Measurements from ENCODE around the gene KIF24.

The KIF24 gene

DNA sequence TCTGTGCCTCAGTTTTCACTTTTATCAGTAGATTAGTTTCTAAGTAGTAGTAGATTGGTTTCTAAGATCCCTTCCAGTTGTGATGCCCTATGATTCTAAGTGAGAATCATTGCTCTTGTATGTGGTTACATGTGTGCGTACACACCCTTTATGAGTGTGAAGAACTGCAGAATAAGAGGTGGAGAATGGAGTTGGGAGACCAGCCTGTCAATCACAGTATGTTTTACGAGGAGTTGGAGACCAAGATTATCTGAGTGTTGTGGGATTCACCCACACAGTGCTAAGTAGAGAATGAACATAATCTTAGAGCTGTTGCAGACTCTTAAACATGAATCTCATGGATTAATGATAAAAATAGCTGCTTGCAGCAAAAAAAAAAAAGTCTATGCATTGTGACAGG, 37.6 kb downstream of the KIF24 start:
- Histone ChIP-seq H3K27ac (ENCODE audit: poor library complexity, severe bottlenecking) (no peak overlapping the region), H3K36me3 (ENCODE audit: low read depth) (no peaks in the 10 kb centered on the region), H3K27me3 (ENCODE audit: insufficient read depth, poor library complexity, severe bottlenecking) (no peaks in the 10 kb centered on the region), H3K4me3 (ENCODE audit: severe bottlenecking) (no peak overlapping the region), H3K4me1 (ENCODE audit: insufficient read depth, poor library complexity, severe bottlenecking) (no peaks in the 10 kb centered on the region), H3K9me3 (ENCODE audit: severe bottlenecking) (no peaks in the 10 kb centered on the region)
- TF ChIP-seq, protein P1, sequence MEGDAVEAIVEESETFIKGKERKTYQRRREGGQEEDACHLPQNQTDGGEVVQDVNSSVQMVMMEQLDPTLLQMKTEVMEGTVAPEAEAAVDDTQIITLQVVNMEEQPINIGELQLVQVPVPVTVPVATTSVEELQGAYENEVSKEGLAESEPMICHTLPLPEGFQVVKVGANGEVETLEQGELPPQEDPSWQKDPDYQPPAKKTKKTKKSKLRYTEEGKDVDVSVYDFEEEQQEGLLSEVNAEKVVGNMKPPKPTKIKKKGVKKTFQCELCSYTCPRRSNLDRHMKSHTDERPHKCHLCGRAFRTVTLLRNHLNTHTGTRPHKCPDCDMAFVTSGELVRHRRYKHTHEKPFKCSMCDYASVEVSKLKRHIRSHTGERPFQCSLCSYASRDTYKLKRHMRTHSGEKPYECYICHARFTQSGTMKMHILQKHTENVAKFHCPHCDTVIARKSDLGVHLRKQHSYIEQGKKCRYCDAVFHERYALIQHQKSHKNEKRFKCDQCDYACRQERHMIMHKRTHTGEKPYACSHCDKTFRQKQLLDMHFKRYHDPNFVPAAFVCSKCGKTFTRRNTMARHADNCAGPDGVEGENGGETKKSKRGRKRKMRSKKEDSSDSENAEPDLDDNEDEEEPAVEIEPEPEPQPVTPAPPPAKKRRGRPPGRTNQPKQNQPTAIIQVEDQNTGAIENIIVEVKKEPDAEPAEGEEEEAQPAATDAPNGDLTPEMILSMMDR (IDR thresholded peaks at IDR 0.05; ENCODE audit: poor library complexity, severe bottlenecking): no peak
- no peak for ATAC-seq (ENCODE audit: low read depth)
- DNase-seq (ENCODE audit: low spot score): no peak

DNA sequence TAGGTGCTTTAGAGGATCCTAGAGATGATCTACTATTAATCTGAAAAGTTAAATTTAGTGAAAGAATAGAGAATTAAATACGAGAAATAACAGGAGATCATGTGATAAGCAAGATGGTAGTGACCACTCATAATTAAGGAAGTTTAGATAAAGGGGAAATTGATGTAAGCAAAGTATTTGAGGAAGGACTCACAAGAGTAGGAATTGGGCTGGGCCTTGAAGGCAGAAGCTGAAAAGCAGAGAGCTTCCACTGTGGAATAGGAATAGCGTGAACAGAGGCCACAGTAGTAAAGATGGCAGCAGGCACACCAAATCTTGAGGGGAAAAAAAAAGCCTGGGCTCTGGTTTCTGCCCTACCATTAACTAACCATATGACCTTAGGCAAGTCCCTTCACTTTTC, 38.0 kb downstream of the KIF24 start:
- Histone ChIP-seq H3K4me3 (ENCODE audit: severe bottlenecking) (no peak overlapping the region), H3K36me3 (ENCODE audit: low read depth) (no peaks in the 10 kb centered on the region), H3K4me1 (ENCODE audit: insufficient read depth, poor library complexity, severe bottlenecking) (no peaks in the 10 kb centered on the region), H3K27me3 (ENCODE audit: insufficient read depth, poor library complexity, severe bottlenecking) (no peaks in the 10 kb centered on the region), H3K27ac (ENCODE audit: poor library complexity, severe bottlenecking) (no peak overlapping the region), H3K9me3 (ENCODE audit: severe bottlenecking) (no peaks in the 10 kb centered on the region)
- TF ChIP-seq, protein P1 (IDR thresholded peaks at IDR 0.05; ENCODE audit: poor library complexity, severe bottlenecking): no peak
- DNase-seq (ENCODE audit: low spot score) (no peak), ATAC-seq (ENCODE audit: low read depth) (no peak)

DNA sequence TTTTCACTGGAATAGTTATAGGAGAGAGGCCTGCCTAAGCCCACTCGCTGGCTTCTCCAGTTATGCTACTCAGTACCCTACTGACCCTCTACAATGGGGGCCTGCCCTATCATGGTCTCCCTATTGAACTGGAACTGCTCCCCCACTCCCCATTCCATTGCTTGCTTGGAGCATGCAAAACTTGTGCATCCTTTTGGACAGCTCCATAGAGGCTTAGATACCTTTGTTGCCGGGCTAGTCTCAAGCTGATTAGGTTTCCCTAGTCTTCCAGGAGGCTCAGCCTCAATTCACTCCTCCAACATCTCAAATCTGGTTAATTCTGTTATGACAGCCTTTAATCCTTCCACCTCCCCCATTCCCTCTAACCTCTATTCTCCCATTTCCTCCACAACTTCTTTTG, 39.9 kb downstream of the KIF24 start:
- H3K4me1 ChIP-seq (ENCODE audit: insufficient read depth, poor library complexity, severe bottlenecking): no peaks in the 10 kb centered on the region
- H3K9me3 ChIP-seq (ENCODE audit: severe bottlenecking): no peaks in the 10 kb centered on the region
- ATAC-seq (ENCODE audit: low read depth) (no peak), DNase-seq (ENCODE audit: low spot score) (no peak)
- TF ChIP-seq, protein P1 (IDR thresholded peaks at IDR 0.05; ENCODE audit: poor library complexity, severe bottlenecking): no peak
- H3K27ac ChIP-seq (ENCODE audit: poor library complexity, severe bottlenecking): no peak overlapping the region
- H3K36me3 ChIP-seq (ENCODE audit: low read depth): peaks cover 12% of the 10 kb centered on the region
- no peak overlapping the region for H3K4me3 ChIP-seq (ENCODE audit: severe bottlenecking)
- no peaks in the 10 kb centered on the region for H3K27me3 ChIP-seq (ENCODE audit: insufficient read depth, poor library complexity, severe bottlenecking)

DNA sequence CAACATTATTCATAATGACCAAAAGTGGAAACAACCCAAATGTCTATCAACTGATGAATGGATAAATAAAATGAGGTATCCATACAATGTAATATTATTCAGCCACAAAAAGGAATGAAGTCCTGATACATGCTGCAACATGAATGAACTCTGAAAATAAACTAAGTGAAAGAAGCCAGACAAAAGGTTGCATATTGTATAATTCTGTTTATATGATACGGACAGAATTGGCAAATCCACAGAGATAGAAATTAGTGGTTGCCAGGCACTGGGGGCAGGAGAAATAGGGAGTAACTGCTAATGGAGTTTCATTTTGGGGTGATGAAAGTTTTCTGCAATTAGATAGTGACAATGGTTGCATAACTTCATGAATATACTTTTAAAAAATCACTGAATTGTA, 47.0 kb downstream of the KIF24 start:
- no peaks in the 10 kb centered on the region for H3K27me3 ChIP-seq (ENCODE audit: insufficient read depth, poor library complexity, severe bottlenecking)
- no peaks in the 10 kb centered on the region for H3K9me3 ChIP-seq (ENCODE audit: severe bottlenecking)
- no peaks in the 10 kb centered on the region for H3K4me1 ChIP-seq (ENCODE audit: insufficient read depth, poor library complexity, severe bottlenecking)
- no peak overlapping the region for H3K27ac ChIP-seq (ENCODE audit: poor library complexity, severe bottlenecking)
- H3K4me3 ChIP-seq (ENCODE audit: severe bottlenecking): no peak overlapping the region
- DNase-seq (ENCODE audit: low spot score) (no peak), ATAC-seq (ENCODE audit: low read depth) (no peak)
- peaks cover 20% of the 10 kb centered on the region for H3K36me3 ChIP-seq (ENCODE audit: low read depth)
- TF ChIP-seq, protein P1 (IDR thresholded peaks at IDR 0.05; ENCODE audit: poor library complexity, severe bottlenecking): no peak

DNA sequence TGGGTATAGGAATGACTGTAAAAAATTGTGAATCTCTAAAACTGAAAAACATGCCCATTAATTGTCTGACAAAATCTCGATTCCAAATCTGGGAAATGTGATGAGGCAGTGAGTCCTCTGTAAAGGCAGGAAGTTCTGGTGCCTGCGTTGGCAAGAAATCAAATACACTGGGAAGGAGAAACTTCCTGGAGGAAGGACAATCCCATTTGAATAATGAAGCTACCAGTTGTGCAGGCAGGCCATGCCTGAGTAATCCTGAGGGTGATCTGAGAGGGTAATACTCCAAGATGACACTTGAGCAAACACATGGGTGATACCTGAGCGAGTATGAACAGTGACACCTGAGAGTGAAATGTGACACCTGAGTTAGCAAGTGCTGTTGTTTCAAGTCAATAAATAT, 49.7 kb downstream of the KIF24 start:
- no peaks in the 10 kb centered on the region for H3K4me1 ChIP-seq (ENCODE audit: insufficient read depth, poor library complexity, severe bottlenecking)
- peak overlapping the region; percentile 18 for H3K27ac ChIP-seq (ENCODE audit: poor library complexity, severe bottlenecking)
- no peak for DNase-seq (ENCODE audit: low spot score)
- H3K36me3 ChIP-seq (ENCODE audit: low read depth): peaks cover 10% of the 10 kb centered on the region
- TF ChIP-seq, protein P1 (IDR thresholded peaks at IDR 0.05; ENCODE audit: poor library complexity, severe bottlenecking): no peak
- no peaks in the 10 kb centered on the region for H3K27me3 ChIP-seq (ENCODE audit: insufficient read depth, poor library complexity, severe bottlenecking)
- no peaks in the 10 kb centered on the region for H3K9me3 ChIP-seq (ENCODE audit: severe bottlenecking)
- peak; percentile 61 for ATAC-seq (ENCODE audit: low read depth)
- H3K4me3 ChIP-seq (ENCODE audit: severe bottlenecking): no peak overlapping the region

Measured in RWPE2 (cell line).